Activated CD8-positive, alpha-beta T cell treated with anti-CD3 and anti-CD28 coated beads for 36 hours (primary cell): Measurements from ENCODE around the gene PROCR. TPM values are rescaled to one million over a fixed set of nuclear protein-coding genes. Genes with fewer than 3 reads are reported as not detected.
A peak's percentile ranks its signal among the peaks of the same experiment; 100 is the strongest.

Experiments used
- ATAC-seq: fragments of 200-7000 bp; cut with Tn5 transposase; one replicate; pipeline ENCODE4 v1.10.0; 2021; ENCODE audit warnings: mild to moderate bottlenecking, moderate library complexity
- CTCF ChIA-PET: fragments of 350-600 bp; sonication (Branson Sonifier 250); formaldehyde crosslinking; loops from one replicate; lab custom pipeline; 2021; ENCODE audit warnings: antibody characterized with exemption; lab: Charles Lee
- POLR2A ChIA-PET: fragments of 350-600 bp; sonication (Branson Sonifier 250); formaldehyde crosslinking; loops from one replicate; lab custom pipeline; 2021; ENCODE audit warnings: antibody characterized with exemption; lab: Charles Lee
- DNase-seq: peaks from one replicate; pipeline ENCODE4 v3.0.0-alpha.2; 2020
- H3K27ac Mint-ChIP-seq: one replicate; pipeline ENCODE4 v1.8.0; 2021; ENCODE audit warnings: mild to moderate bottlenecking, mixed read lengths
- H3K27me3 Mint-ChIP-seq: one replicate; pipeline ENCODE4 v1.8.0; 2021; ENCODE audit warnings: mixed read lengths
- H3K36me3 Mint-ChIP-seq: one replicate; pipeline ENCODE4 v1.8.0; 2021; ENCODE audit warnings: low read depth, mixed read lengths
- H3K4me1 Mint-ChIP-seq: one replicate; pipeline ENCODE4 v1.8.0; 2021; ENCODE audit warnings: low read depth, mixed read lengths
- H3K4me3 Mint-ChIP-seq: one replicate; pipeline ENCODE4 v1.8.0; 2021; ENCODE audit warnings: mild to moderate bottlenecking, moderate library complexity, mixed read lengths
- H3K9me3 Mint-ChIP-seq: one replicate; pipeline ENCODE4 v1.8.0; 2021; ENCODE audit warnings: mixed read lengths
- intact Hi-C: fragments of 100-400 bp; cut with micrococcal nuclease; formaldehyde crosslinking; loops from one replicate; pipeline ENCODE4 v1.10.0; 2022
- total RNA-seq, 2 experiments: library from RNA; stranded (reverse); gene quantifications; one replicate each; pipeline ENCODE4 v1.2.3, GENCODE V29; 2021
- TF ChIP-seq, protein P1 (sequence below): fragments of 200-600 bp; IDR thresholded peaks from one replicate; pipeline ENCODE4 v1.8.0; 2022; ENCODE audit warnings: antibody characterized with exemption, mild to moderate bottlenecking

Gene PROCR
- total RNA-seq, result 1 to 10 TPM; 2.3 to 3.0 TPM

- peak; percentile 81 for ATAC-seq
- ChIA-PET CTCF (no interaction called here), POLR2A (no interaction called here)
- DNase-seq, result peak; percentile 27
- H3K27ac Mint-ChIP-seq, result peak within 1 kb of the TSS; percentile 74
- intact Hi-C loops, result no loop called here
- no peaks in the 10 kb centered on the region for H3K36me3 Mint-ChIP-seq
- peaks cover 22% of the 10 kb centered on the region for H3K4me1 Mint-ChIP-seq
- H3K4me3 Mint-ChIP-seq, result peak within 1 kb of the TSS; percentile 70
- TF ChIP-seq, protein P1, sequence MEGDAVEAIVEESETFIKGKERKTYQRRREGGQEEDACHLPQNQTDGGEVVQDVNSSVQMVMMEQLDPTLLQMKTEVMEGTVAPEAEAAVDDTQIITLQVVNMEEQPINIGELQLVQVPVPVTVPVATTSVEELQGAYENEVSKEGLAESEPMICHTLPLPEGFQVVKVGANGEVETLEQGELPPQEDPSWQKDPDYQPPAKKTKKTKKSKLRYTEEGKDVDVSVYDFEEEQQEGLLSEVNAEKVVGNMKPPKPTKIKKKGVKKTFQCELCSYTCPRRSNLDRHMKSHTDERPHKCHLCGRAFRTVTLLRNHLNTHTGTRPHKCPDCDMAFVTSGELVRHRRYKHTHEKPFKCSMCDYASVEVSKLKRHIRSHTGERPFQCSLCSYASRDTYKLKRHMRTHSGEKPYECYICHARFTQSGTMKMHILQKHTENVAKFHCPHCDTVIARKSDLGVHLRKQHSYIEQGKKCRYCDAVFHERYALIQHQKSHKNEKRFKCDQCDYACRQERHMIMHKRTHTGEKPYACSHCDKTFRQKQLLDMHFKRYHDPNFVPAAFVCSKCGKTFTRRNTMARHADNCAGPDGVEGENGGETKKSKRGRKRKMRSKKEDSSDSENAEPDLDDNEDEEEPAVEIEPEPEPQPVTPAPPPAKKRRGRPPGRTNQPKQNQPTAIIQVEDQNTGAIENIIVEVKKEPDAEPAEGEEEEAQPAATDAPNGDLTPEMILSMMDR, result no peak
- H3K9me3 Mint-ChIP-seq, result no peaks in the 10 kb centered on the region
- no peaks in the 10 kb centered on the region for H3K27me3 Mint-ChIP-seq
Observed at GRCh38 chr20:35171753-35172433, at the start of gene PROCR. TSS of gene PROCR (plus strand) at chr20:35172072. CDS start at chr20:35172155, 83 bp downstream.

GRCh38 chr20:35122756-35123405, 49.0 kb upstream of the PROCR start:
- Mint-ChIP-seq H3K27ac (no peak overlapping the region), H3K36me3 (peaks cover 34% of the 10 kb centered on the region), H3K9me3 (no peaks in the 10 kb centered on the region), H3K4me1 (no peaks in the 10 kb centered on the region), H3K27me3 (no peaks in the 10 kb centered on the region), H3K4me3 (no peak overlapping the region)
- TF ChIP-seq, protein P1, result no peak
- intact Hi-C loops, result no loop called here
- no peak for DNase-seq
- ChIA-PET POLR2A (no interaction called here), CTCF (interaction anchor here (1.0 to 2.1 kb wide), 2 partner anchors 27 to 353 kb away, joined by 3 to 9 read pairs; no protein-coding TSS in a partner anchor)
- ATAC-seq, result no peak

GRCh38 chr20:35125753-35126152, 46.1 kb upstream of the PROCR start:
- intact Hi-C loops, result no loop called here
- H3K27ac Mint-ChIP-seq, result no peak overlapping the region
- DNase-seq, result no peak
- H3K36me3 Mint-ChIP-seq, result peaks cover 29% of the 10 kb centered on the region
- H3K4me3 Mint-ChIP-seq, result no peak overlapping the region
- no peaks in the 10 kb centered on the region for H3K27me3 Mint-ChIP-seq
- no peaks in the 10 kb centered on the region for H3K9me3 Mint-ChIP-seq
- no peak for ATAC-seq
- TF ChIP-seq, protein P1, result no peak
- CTCF ChIA-PET, result interaction anchor here (0.7 to 1.3 kb wide), 3 partner anchors 19 to 82 kb away, joined by 3 to 4 read pairs (median 3); no protein-coding TSS in a partner anchor
- POLR2A ChIA-PET, result interaction anchor here (0.6 to 1.3 kb wide), 3 partner anchors 10 to 403 kb away, joined by 4 read pairs; no protein-coding TSS in a partner anchor
- no peaks in the 10 kb centered on the region for H3K4me1 Mint-ChIP-seq

GRCh38 chr20:35129647-35130069, 42.2 kb upstream of the PROCR start:
- no peaks in the 10 kb centered on the region for H3K9me3 Mint-ChIP-seq
- intact Hi-C loops, result no loop called here
- DNase-seq (peak; percentile 32), ATAC-seq (peak; percentile 79)
- no peak overlapping the region for H3K4me3 Mint-ChIP-seq
- ChIA-PET CTCF (interaction anchor here (1.4 kb wide), 1 partner anchor 18 kb away, joined by 4 read pairs; the partner anchor contains the start of gene EDEM2), POLR2A (interaction anchor here (1.5 kb wide), 1 partner anchor 17 kb away, joined by 7 read pairs; the partner anchor contains the start of gene EDEM2)
- H3K36me3 Mint-ChIP-seq, result peaks cover 24% of the 10 kb centered on the region
- TF ChIP-seq, protein P1, result no peak
- H3K27me3 Mint-ChIP-seq, result no peaks in the 10 kb centered on the region
- peak overlapping the region; percentile 42 for H3K27ac Mint-ChIP-seq
- no peaks in the 10 kb centered on the region for H3K4me1 Mint-ChIP-seq

DNA sequence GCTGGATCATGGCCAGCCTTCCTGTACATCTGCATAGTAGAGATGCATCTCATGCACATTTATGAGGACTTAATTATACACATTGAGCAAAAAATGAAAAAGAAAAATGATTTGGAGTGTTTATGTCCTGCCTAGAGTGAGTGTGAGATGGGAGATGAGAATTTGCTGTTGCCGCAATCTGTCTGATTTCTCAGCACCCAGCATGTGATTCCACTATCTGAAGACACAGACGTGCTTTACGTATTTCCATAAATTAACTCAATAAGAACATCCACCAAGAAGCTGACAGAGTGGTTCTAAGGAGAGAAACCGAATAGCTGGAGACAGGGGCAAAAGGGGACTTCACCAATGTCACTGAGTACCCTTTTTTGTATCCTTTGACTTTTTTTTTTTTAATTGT, 39.9 kb upstream of the PROCR start:
- DNase-seq, result no peak
- intact Hi-C loops, result no loop called here
- Mint-ChIP-seq H3K27ac (no peak overlapping the region), H3K4me1 (no peaks in the 10 kb centered on the region), H3K36me3 (peaks cover 17% of the 10 kb centered on the region), H3K27me3 (no peaks in the 10 kb centered on the region), H3K9me3 (no peaks in the 10 kb centered on the region), H3K4me3 (no peak overlapping the region)
- TF ChIP-seq, protein P1, result no peak
- ATAC-seq, result no peak
- ChIA-PET POLR2A (no interaction called here), CTCF (interaction anchor here (1.3 kb wide), 1 partner anchor 13 kb away, joined by 4 read pairs; no protein-coding TSS in a partner anchor)
